NCI-H345 treated with DMSO at 0.1 percent for 48 hours (cell line): ENCODE results near the gene PYROXD2.
"Not testable (repeated sequence)": the region's sequence is repeated elsewhere in the genome, so short reads cannot be mapped to it uniquely, and the experiment has no call there.

Experiments used
- DNase-seq: peaks from one replicate; lab custom pipeline; 2025; ENCODE audit not compliant: unreplicated experiment; lab: John Stamatoyannopoulos, UW

PYROXD2 gene

GRCh38 chr10:98396096-98397063 is 18.6 kb downstream of the PYROXD2 start:
- no peak for DNase-seq

- DNase-seq: no peak
These were observed 20.0 kb downstream of the PYROXD2 start for GRCh38 chr10:98394851-98395440.

- DNase-seq: no peak
These were observed 23.4 kb downstream of the PYROXD2 start for GRCh38 chr10:98391578-98391991.

GRCh38 chr10:98391065-98391464 is 23.9 kb downstream of the PYROXD2 start:
- no peak for DNase-seq

- DNase-seq: no peak
These were observed 24.6 kb downstream of the PYROXD2 start for GRCh38 chr10:98390406-98390805.

- no peak for DNase-seq
These were observed 25.6 kb downstream of the PYROXD2 start for GRCh38 chr10:98389398-98389797.

- DNase-seq: no peak
These were observed 26.8 kb downstream of the PYROXD2 start for GRCh38 chr10:98388101-98388655.

- no peak for DNase-seq
These were observed 30.4 kb downstream of the PYROXD2 start for GRCh38 chr10:98384531-98385133.

- no peak for DNase-seq
These were observed 31.1 kb downstream of the PYROXD2 start for GRCh38 chr10:98383869-98384268.

- not testable (repeated sequence) for DNase-seq
These were observed 31.8 kb downstream of the PYROXD2 start for GRCh38 chr10:98383134-98383667.

GRCh38 chr10:98382691-98383101 is 32.3 kb downstream of the PYROXD2 start:
- no peak for DNase-seq

GRCh38 chr10:98380493-98381339 is 34.3 kb downstream of the PYROXD2 start:
- no peak for DNase-seq

- no peak for DNase-seq
These were observed 36.3 kb downstream of the PYROXD2 start for GRCh38 chr10:98378722-98379121.

GRCh38 chr10:98377536-98377935 is 37.4 kb downstream of the PYROXD2 start:
- DNase-seq: no peak

GRCh38 chr10:98377001-98377400 is 38.0 kb downstream of the PYROXD2 start:
- no peak for DNase-seq

- no peak for DNase-seq
These were observed 38.5 kb downstream of the PYROXD2 start for GRCh38 chr10:98376485-98376884.

GRCh38 chr10:98374217-98374985 is 40.6 kb downstream of the PYROXD2 start:
- no peak for DNase-seq

GRCh38 chr10:98373260-98374040 is 41.5 kb downstream of the PYROXD2 start:
- DNase-seq: no peak
